HG03571 (cell line): Measurements from ENCODE around the gene GATA1.
A peak's percentile ranks its signal among the peaks of the same experiment; 100 is the strongest.

ENCODE experiments used
- ATAC-seq: cut with Tn5 transposase; IDR thresholded peaks from one replicate; pipeline ENCODE4 v1.9.1; 2021; ENCODE audit not compliant: unreplicated experiment

The GATA1 gene

GRCh38 chrX:48786341-48786800 lies at the start of gene GATA1:
Gene GATA1, plus strand, starts transcription at chrX:48786590. Its CDS starts 4,520 bp downstream, at chrX:48791110.
- ATAC-seq: no peak

- no peak for ATAC-seq
These were observed 49.5 kb upstream of the GATA1 start for GRCh38 chrX:48736878-48737212.

GRCh38 chrX:48737213-48737938 lies 49.0 kb upstream of the GATA1 start:
- peak; percentile 98 for ATAC-seq

GRCh38 chrX:48737940-48738339 lies 48.5 kb upstream of the GATA1 start:
- no peak for ATAC-seq

- ATAC-seq: no peak
These were observed 44.6 kb upstream of the GATA1 start for GRCh38 chrX:48741834-48742233.

GRCh38 chrX:48745222-48745621 lies 41.2 kb upstream of the GATA1 start:
- ATAC-seq: no peak

GRCh38 chrX:48747415-48748016 lies 38.9 kb upstream of the GATA1 start:
- no peak for ATAC-seq

- no peak for ATAC-seq
These were observed 37.2 kb upstream of the GATA1 start for GRCh38 chrX:48749182-48749581.

- no peak for ATAC-seq
These were observed 35.0 kb upstream of the GATA1 start for GRCh38 chrX:48751343-48751742.

- no peak for ATAC-seq
These were observed 33.9 kb upstream of the GATA1 start for GRCh38 chrX:48752498-48752897.

GRCh38 chrX:48753708-48754228 lies 32.6 kb upstream of the GATA1 start:
- ATAC-seq: no peak

GRCh38 chrX:48754238-48754637 lies 32.2 kb upstream of the GATA1 start:
- ATAC-seq: no peak

GRCh38 chrX:48761674-48762471 lies 24.5 kb upstream of the GATA1 start, which contains the start of gene GLOD5:
Gene GLOD5, plus strand, starts transcription at chrX:48761747. Its CDS starts 44 bp downstream, at chrX:48761791.
- ATAC-seq: no peak

- ATAC-seq: no peak
These were observed 17.2 kb upstream of the GATA1 start for GRCh38 chrX:48769230-48769629.

- ATAC-seq: no peak
These were observed 16.1 kb upstream of the GATA1 start for GRCh38 chrX:48770296-48770695.

GRCh38 chrX:48772602-48773001 lies 13.8 kb upstream of the GATA1 start:
- no peak for ATAC-seq

- no peak for ATAC-seq
These were observed 9.5 kb upstream of the GATA1 start for GRCh38 chrX:48776818-48777439.

- ATAC-seq: no peak
These were observed 7.0 kb upstream of the GATA1 start for GRCh38 chrX:48779399-48779798.

- ATAC-seq: no peak
These were observed 4.7 kb upstream of the GATA1 start for GRCh38 chrX:48781705-48782104.

- no peak for ATAC-seq
These were observed 4.2 kb upstream of the GATA1 start for GRCh38 chrX:48782216-48782615.

GRCh38 chrX:48782795-48783194 lies 3.6 kb upstream of the GATA1 start:
- no peak for ATAC-seq
